Measurements from ENCODE around the gene NEUROD6.

DNA sequence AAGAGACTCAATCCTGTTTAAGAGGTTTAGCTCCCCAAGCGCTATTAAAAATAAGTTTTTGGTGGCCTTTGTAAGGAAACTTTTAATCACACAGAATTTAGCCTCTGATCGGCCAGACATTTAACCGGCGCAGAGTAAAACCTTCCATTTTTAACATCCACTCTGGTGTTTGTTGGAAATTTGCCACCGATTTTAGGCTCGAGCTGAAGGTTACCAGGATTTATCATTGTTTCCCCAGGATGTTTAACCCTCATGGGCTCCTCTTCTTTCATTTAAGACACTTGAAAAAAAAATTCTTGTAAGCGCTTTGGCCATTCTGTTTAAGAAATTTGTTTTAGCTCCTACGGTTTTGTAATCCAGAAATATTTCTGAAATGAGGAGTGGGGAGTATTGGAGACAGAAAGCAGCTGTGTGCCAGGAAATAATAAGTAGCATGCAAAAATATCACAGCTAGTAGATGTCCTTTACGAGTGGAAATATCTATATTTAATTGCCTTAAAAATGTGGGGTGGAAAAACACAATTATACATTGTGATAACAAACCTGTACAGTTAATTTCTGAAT lies 3.4 kb downstream of the NEUROD6 start:
- TF ChIP-seq, protein P1, sequence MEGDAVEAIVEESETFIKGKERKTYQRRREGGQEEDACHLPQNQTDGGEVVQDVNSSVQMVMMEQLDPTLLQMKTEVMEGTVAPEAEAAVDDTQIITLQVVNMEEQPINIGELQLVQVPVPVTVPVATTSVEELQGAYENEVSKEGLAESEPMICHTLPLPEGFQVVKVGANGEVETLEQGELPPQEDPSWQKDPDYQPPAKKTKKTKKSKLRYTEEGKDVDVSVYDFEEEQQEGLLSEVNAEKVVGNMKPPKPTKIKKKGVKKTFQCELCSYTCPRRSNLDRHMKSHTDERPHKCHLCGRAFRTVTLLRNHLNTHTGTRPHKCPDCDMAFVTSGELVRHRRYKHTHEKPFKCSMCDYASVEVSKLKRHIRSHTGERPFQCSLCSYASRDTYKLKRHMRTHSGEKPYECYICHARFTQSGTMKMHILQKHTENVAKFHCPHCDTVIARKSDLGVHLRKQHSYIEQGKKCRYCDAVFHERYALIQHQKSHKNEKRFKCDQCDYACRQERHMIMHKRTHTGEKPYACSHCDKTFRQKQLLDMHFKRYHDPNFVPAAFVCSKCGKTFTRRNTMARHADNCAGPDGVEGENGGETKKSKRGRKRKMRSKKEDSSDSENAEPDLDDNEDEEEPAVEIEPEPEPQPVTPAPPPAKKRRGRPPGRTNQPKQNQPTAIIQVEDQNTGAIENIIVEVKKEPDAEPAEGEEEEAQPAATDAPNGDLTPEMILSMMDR (IDR thresholded peaks at IDR 0.05) = no peak
- no peak for TF ChIP-seq POLR2AphosphoS5 (IDR thresholded peaks at IDR 0.05; ENCODE audit: insufficient read depth in 1 of 2, low read depth in 1 of 2)

Data from vagina (tissue), 2 donors.